Measurements from ENCODE around the gene SUSD1.

The SUSD1 gene

DNA sequence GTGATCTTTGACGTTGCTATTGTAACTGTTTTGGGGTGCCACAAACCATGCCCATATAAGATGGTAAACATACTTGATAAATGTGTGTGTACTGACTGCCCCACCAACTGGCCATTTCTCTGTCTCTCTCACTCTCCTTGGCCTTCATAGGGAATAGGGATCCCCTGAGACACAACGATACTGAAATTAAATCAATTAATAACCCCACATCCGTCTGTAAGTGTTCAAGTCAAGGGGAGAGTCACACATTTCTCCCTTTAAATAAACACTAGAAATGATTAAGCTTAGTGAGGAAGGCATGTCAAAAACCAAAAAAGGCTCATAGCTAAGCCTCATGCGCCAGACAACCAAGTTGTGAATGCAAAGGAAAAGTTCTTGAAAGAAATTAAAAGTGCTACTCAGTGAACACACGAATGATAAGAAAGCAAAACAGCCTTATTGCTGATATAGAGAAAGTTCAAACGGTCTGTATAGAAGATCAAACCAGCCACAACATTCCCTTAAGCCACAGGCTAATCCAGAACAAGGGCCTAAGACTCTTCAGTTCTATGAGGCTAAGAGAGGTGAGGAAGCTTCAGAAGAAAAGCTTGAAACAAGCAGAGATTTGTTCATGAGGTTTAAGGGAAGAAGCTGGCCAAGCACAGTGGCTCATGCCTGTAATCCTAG is 167.4 kb downstream of the SUSD1 start:
- no peak for DNase-seq

DNA sequence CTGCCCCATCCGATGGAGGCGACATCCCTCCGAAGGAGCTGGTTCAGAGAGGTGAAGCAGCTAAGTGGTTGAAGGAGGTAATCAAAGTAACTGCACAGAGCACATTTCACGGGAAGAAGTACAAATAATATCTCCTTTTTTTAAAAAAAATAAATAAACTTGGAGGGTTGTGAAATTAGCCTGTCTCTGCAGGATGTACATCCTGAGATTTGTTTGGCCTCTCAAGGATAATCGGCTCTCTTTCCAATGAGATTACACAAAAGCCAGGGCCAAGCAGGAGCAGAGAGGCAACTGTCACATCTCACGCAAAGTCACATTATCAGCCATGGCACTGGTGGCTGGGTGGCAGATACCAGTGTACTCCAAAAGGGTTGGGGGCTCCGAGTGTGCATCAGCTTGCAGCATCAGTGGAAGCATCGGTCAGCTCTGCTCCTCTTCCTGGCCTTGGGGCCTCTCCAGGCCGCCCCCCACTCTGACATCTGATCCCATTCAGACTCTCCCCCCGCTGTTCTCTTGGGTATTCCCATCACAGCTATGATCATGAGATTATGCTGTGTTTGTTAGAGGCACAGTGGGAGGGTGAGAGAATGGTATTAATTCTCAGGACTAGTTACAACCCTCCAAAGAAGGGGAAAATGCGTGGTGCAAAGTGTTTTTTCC is 168.6 kb downstream of the SUSD1 start:
- no peak for DNase-seq

DNA sequence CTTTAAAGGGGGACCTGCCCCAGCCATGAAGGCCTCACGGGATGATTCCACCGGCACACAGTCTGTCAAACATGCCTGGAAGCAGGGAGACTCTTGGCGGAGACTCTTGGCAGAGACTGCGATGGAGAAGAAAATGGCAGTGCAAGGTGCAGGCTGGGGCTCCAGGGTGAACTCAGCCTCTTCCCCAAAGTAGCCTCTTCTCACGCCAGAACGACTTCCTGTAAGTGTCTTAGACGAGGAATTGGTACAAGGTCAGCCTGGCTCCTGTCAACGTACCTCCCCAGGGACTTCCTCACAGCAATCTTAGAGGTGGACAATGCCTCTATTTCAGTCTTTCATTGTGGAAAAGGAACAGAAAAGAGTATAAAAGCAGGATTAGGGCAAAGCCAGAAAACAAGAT is 169.2 kb downstream of the SUSD1 start:
- DNase-seq, result no peak

DNA sequence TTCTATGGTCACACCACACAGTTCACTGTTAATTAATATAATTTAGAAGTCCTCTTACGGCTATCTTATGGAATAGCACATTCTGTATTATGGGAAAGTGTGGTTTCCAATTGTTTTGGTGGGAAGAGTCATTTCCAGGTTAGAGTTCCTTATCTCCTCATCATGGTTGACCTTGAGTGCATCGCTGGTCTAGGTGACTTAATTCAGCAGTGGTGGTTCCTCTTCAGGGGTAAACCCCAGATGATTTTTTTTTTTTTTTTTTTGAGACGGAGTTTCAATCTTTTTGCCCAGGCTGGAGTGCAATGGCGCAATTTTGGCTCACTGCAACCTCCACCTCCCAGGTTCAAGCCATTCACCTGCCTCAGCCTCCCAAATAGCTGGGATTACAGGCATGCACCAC is 171.6 kb downstream of the SUSD1 start:
- no peak for DNase-seq

DNA sequence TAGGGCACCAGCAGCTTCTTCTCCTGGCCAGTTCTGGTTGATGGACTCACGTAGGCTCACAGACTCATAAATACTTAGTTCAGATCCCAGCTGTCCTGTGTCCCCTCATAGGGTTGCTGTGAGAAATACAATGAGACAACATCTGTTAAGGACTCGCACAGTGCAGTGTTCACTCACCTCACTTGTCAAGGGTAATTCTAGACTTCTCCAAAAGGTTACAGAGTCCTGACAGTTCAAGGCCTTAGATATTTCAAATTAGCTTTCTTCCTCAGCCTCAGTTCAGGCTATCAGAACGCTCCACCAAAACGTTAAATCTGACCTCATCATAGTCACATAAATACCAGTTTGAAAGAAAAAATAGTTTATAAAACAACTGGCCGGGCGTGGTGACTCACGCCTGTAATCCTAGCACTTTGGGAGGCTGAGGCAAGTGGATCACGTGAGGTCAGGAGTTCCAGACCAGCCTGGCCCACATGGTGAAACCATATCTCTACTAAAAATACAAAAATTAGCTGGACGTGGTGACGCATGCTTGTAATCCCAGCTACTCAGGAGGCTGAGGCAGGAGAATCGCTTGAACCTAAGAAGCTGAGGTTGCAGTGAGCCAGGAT is 172.1 kb downstream of the SUSD1 start:
- DNase-seq, result no peak

GRCh38 chr9:112002131-112002846 is 172.8 kb downstream of the SUSD1 start:
- DNase-seq, result no peak

- DNase-seq, result no peak
These were observed 174.4 kb downstream of the SUSD1 start for GRCh38 chr9:112000743-112001142.

DNA sequence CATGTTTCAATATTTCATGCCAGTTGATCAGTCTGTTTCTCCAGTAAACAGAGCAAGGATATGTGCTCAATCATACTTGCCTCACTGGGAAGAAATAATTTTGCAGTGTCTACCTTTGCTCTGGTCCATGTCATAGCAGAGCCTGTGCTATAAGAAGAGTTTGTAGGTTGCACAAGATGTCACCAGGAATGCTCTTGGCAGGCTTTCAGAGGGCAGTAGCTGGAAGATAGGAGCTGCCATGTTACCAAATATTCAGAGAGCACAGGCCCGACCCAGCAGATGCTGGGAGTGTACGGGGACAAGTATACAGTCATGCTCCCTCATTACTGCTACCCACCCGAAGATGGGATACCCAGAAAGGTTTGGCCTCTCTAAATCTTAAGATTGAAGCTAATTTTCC is 175.8 kb downstream of the SUSD1 start:
- DNase-seq, result no peak

DNA sequence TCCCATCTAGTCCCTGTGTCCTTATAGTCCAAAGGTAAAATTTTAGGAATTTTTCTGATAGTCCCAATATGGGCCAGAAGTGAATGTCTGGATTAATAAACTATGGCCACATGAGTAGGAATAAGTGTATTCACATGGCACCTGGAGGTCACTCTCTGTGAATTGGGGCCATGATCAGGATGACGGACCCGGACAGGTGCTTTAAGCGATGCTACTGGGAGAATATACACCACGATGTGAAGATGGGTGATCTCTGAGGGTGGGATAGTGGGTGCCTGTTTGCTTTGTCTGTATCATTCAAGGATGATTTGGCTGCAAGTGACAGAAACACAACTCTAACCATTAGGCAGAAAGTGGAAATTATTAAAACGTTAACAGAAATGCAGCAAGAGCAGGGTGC is 177.3 kb downstream of the SUSD1 start:
- DNase-seq, result no peak

- DNase-seq, result peak; percentile 55
These were observed 180.2 kb downstream of the SUSD1 start for GRCh38 chr9:111994831-111995458.

GRCh38 chr9:111993319-111993718 is 181.8 kb downstream of the SUSD1 start:
- DNase-seq, result no peak

DNA sequence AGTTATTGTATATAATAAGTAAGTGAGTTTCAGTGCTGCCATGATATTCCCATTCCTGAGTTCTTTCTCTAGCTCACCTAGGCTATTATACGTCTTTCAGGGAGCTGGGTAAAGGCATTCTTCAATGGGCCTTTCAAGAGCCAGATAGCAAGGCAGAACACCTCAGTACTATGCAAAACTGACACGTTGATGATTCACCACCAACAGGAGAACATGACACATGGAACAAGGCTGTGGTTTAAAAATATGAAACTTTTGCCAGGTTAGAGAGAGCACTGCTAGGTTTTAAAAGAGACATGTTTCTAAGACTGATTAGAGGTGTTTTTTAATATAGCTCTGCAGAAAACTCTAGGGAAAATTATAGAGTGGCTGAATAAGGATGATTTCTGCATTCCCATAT is 182.6 kb downstream of the SUSD1 start:
- no peak for DNase-seq

- DNase-seq, result no peak
These were observed 183.9 kb downstream of the SUSD1 start for GRCh38 chr9:111991179-111991578.
